Fibroblast of skin of right quadriceps (primary cell): ENCODE data around the gene RBM20.

Experiments used
- DNase-seq: peaks from one replicate; pipeline ENCODE4 v3.0.0-alpha.2; 2013

RBM20 gene

DNA sequence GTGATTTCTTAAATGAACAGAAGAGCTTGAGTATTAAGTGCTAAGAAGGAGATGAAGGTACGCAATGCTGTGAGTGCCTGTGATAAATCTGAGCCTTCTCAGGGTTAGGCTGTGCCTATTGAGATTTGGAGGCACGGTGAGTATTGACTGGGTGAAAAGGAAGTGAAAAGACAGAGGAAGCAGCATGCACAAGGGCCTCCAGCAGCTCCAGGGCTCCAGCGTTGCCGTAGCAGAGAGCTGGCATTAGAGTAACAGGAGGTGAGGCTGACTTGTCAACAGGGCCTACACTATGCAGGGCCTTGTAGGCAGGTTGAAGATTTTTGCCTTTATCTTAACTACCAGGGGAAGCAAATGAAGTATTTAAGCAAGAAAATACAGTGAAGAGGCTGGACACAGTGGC lies 173.5 kb downstream of the RBM20 start:
- DNase-seq, result no peak

DNA sequence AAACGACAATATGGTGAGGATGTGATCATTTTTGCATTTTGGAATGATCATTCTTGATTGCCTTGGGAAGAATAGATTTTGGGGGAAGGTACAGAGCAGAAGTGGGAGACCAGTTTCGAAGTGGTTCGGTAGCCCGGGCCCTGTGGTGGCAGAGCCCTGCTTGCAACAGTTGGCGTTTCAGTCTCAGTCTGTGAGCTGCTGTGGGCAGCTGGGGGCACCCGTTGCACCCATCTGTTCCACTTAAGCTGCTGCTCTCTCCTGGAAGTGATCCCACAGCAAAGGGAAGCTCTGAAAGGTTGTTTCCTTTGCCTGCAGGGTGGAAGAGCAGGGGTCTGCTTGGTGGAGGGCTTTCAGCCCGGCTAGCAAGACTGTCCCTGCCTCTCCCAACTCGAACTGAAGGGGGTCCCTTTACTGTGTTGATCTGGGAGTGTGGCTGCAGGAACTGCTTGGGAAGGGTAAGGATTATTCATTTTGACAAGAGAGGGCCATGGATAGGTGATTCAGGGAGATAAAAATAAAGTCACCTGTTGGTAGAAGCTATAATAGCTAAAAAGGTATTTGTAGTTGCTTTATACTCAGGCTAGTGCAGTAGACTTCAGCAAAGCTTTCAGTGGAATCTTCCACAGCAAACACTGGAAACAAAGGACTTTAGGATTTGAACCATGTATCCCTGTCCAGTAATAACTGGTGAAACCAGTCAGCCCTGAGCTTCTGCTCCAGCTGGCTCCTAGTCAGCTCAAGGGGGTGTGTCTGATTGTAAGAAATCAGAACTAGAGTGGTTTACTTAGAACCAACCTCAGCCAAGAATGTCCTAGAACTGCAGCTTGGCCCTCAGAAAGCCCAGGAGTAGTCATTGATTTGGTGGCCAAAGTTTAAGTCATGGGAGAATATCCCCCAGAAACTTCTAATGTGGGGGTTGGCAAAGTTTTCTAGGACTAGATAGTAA lies 174.4 kb downstream of the RBM20 start:
- no peak for DNase-seq

DNA sequence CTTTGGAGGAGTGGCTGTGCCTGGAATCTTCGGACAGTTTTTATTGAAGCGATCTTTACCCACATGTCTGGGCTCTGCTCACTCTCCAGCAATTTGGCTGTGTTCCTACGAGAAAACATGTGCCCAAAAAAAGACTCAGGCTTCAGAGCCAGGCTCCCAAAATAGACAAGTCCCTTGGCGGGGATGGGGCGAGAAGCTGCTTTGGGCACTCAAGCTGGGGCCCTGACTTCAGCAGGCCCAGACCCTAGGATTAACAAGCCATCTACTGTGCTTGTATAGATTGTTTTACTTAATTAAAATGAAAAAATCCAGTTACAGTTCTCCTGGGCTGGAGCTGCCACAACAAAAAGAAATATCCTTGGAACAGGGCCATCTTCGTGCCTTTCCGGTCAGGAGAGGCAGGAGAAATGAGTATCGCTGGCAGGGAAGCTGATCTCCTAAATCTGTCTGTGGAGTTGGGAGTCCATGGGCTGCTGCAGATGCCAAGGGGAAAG lies 176.2 kb downstream of the RBM20 start:
- DNase-seq, result peak; percentile 14

DNA sequence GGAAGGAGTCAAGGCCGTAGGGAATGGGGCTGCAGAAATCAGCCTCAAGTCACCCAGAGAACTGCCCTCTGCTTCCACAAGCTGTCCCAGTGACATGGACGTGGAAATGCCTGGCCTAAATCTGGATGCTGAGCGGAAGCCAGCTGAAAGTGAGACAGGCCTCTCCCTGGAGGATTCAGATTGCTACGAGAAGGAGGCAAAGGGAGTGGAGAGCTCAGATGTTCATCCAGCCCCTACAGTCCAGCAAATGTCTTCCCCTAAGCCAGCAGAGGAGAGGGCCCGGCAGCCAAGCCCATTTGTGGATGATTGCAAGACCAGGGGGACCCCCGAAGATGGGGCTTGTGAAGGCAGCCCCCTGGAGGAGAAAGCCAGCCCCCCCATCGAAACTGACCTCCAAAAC lies 177.4 kb downstream of the RBM20 start:
- DNase-seq, result no peak

DNA sequence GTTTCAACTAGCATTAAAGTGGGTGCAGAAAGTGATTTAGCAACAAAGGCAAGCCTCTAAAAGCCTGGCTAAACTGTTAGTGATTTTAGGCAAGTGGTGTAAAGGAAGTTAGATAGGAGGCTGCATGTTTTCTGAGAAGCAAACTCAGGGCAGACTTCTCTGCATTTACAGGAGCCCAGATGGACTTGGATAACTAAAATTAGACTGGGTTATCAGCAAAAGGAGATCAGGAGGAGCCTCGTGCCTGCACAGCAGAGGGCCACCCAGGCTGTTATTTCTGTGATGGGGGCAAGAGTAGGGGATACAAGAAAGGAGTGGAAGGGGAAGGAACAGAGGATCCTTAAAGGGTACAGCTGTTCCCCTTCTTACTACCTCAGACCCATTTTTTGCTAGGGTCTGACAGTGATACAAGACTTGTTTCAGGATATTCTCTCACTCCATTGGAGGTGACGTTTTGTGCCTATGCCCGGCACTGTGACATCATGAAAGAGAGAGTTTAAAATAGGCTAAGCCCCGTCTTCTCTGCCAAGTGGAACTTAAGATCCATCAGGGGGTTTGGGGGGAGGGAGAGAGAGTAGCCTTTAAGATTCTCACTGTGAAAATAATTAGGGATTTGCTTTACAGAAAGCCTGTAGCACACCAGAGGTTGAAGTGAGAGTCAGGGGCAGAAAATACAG lies 178.0 kb downstream of the RBM20 start:
- no peak for DNase-seq

DNA sequence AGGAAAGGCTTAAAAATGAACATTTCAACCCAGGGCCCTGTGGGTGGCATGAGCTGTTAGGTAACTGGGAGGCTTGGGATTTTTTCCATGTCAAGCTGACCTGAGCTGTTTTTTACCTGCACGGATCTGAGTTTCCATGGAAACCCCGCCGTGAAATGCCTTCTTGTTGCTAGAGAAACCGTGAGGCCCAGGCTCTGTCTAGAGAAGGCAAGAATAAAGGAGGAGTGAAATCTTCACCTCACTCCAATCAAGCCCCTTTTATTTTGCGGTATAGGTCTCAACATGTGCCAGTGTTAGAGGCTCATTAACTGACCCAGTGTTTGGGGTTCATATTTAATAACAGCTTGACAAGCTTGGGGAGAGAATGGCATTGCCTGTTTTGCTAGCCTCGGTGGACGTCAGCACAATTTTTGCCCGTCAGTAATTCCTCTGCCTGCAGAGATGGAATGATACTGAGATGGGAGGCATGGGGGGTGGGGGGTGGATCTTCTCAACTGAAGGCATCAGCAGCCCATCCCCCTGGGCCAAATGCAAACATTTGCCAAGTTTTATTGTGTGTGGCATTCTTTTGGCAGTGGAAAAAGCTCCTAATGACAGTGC lies 178.7 kb downstream of the RBM20 start:
- no peak for DNase-seq

DNA sequence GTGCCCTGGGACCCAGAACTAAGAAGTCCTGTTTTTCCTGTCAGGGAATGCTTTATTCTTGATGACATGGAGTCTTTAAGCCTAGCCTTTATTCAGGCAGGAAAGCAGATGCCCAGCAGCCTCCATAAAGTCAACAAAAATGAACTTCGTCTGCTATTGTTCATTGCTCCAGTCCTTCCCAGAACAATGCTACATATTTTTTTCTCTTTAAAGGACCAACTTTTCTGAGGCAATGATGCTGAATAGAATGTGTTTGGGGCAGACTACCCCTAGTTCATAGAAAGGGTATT lies 180.0 kb downstream of the RBM20 start:
- no peak for DNase-seq

DNA sequence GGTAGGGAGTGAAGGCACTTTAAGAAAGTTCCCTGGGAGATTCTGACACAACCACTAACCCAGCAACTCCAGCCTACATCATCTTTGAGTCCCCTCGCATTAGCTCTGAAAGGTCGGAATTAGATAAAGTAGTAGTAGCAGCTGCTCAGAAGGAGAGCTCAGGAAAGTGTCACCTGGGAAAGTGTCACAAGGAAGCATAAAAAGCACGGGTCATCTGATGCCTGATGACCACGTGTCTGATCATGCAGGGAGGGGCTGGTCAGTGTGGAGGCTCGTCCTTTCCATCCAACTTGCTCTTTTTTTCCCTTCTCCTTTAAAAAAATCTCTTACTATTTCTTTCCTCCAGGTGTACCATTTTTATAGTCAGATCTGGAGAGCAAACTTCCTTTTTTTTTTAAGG lies 180.5 kb downstream of the RBM20 start:
- no peak for DNase-seq

DNA sequence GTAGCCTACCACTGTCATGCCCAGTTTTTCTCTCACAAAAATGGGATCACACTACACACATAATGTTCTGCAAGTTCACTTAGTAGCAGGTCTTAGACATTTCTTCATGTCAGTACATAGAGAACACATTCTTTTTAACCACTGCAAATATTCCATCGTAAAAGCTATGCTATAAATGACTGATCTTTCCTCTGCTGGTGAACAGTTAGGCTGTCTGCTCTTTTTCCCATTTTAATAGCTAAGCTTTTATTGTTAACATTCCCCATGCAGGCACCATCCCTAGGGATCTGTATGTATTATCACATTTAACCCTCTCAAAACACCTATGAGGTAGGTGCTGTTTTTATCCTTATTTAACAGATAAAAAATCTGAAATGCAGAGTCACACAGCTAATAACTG lies 181.4 kb downstream of the RBM20 start:
- no peak for DNase-seq

DNA sequence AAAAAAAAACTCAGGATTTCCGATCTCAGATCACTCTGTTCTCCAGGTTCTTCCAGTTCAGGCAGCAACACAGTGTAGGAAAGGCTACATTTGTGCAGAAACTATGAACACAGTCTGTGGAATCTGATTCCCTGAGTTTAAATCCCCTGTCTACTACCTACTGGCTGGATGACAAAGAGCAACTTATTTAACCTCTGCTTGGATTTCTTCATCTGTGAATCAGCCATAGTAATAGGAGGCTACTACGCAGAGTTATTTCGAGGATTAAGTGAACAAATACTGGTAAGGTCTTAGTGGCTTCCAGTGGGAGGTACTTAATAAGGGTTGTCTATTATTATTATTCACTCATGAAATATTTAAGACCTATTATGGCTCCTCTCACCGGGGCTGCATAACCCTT lies 183.3 kb downstream of the RBM20 start:
- peak; percentile 56 for DNase-seq

DNA sequence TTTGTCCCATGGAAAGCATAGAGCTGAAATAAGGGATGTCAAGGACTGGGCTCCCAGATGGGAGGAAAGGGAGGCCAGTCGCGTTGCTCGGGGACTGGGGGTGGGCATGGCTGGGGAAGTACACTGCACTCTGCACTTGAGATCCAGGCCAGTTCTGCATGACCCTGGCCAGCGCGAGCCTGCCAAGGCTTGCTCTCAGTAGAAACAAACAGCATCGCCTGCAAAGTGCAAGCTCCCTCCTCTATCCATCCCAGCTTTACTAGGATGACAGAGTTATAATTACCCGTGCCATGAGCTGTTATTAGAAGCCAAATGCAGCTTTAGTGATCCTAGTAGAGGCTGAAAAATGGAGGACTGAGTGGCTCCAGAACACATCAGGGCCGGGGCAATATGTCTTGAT lies 183.7 kb downstream of the RBM20 start:
- no peak for DNase-seq

DNA sequence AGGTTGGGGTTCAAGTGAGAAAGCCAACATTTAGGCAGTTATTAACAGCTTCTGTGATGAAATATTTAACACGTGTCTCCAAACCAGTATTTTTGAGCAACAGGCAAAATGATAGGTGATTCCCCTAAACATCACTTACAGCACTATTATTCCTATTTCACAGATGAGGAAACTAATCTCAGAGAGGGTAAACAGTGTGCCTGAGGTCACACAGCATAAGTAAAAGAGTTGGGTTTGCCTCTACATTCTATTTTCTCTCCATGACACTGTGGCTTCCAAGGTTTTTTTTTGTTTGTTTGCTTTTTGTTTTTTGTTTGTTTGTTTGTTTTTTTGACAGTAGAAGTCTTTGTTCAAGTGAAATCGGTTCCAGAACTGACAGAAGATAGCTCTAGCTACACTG lies 184.4 kb downstream of the RBM20 start:
- DNase-seq, result no peak

DNA sequence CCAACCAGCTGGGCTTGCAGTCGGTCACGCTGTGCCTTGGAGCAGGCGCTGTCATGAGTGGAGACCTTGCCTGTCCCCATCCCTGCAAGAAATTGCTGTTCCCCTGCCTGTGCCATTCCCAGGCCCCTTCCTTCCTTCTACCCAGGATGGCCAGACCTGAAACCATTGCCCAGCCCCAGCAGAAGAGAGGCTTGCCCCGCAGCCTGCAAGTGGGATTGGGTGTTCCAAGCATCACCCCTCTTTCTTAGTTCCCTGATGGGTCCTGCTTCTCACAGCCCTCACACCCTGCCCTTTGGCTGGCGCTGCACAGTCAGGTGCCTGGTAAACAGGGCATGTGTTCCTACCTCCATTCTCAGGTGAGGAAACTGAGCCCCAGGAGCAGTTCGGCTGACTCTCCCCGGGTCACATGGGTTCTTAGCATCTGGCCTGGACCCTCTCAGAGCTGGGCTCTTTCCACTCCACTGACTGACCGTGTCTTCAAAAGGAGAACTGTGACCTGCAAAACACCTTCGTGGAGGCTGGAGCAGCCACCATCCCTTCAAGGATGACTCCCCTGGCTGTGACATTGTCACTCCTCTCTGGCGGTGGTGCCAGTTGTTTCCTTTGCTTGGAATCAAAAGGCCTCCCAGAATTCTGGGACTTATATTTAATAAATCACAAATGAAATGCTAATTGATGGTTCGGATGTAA lies 185.7 kb downstream of the RBM20 start:
- no peak for DNase-seq

DNA sequence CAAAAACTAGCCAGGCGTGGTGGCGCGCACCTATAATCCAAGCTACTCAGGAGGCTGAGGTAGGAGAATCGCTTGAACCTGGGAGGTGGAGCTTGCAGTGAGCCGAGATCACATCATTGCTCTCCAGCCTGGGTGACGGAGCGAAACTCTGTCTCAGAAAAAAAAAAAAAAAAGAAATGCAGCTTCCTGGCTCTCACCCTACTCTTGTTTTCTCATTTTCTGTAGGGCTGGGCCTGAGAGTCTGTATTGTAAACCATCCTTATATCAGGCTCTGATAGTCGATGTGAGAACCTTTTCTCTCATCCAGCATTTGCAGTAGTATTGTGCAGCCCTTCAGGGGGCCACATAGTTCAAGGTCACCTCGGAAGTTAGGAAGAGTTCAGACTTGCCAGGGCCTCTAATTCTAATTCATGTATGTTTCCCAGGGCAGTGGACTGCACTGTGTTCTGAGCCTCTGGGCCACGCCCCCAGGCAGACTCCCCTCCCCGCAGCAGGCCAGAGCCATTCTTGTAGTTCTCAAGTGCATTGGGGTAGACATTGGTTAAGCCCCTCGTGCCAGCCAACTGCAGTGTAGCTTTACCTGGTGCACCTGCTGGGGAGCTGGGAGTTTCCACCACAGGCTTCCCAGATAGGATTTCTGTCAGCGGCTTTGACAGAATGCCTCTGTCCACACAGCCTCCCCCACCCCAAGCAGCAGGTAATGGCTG lies 189.3 kb downstream of the RBM20 start:
- no peak for DNase-seq

DNA sequence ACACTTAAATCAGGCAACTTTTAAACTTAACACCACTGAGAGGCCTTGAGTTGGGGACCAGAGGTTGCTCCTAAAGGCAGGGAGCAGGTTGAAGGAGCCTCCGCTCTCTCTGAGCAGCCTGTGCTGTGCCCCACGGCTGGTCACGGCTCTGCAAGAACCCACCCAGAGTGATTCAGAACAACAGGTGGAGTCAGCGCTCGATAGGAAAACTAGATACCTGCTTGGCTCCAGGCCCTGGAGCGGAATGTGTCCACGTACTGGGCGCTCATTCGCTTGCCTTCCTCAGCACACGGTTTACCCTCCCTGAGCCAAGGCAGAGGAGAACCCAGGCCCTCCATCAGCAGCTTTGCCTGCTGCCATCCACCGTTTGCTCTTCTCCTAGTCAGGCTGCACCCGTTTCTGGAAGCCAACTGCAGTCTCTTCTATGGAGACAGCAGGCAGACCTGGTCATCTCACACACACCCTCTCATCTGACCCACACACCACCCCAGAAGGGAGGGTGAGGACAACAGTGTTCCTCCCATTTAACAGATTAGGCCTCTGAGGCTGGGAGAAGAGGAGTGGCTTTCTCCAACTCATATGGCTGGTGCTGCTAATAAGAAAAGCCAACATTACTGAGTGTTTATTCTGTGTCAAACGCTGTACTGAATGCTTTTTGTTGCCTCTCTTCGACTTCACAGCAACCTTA lies 189.9 kb downstream of the RBM20 start:
- DNase-seq, result no peak

DNA sequence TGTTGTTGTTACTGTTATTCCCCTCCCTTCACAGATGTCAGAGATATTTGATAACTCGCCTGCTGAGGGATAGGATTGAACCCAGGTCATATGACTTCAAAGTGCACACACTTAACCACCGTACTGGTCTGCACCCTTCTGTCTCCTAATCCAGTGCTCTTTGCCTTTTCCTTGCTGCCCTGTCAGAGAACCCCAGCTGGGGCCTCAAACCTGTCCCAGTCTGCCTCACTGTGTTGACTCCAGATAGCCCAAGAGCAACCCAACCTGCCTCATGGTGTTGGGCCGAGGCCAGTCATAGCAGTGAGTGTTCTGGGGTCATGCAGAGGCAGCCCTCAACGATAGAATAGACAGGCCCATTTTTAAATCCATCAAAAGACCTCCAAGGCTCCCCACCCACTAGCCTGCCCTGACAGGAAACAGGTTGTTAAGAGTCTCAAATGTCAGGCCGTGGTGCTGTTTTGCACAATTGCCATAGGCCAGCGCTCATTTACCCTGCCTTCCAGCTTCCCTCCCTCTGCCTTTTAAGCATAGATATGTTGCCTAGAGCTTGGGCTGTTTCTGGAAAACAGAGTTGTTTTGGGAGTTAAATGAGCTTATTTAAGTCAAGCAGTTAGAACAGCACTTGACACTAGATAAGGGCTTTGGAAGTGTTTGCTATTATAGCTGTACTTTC lies 190.6 kb downstream of the RBM20 start:
- DNase-seq, result no peak

DNA sequence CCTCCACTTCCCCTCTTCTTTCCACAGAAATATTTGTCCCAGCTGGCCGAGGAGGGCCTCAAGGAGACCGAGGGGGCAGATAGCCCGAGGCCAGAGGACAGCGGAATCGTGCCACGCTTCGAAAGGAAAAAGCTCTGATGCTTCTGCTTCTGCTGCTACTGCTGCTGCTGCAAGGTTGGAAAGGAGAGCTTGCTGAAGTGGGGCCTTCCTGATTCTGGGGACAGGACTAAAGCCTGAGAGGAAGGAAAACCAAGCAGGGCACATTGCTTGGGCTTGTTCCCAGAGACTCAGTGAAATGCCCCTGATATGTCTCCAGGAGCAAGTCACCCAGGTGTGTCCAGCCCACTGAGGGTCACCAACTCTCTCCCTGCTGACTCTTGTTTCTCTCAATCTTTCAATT lies 191.7 kb downstream of the RBM20 start:
- no peak for DNase-seq

DNA sequence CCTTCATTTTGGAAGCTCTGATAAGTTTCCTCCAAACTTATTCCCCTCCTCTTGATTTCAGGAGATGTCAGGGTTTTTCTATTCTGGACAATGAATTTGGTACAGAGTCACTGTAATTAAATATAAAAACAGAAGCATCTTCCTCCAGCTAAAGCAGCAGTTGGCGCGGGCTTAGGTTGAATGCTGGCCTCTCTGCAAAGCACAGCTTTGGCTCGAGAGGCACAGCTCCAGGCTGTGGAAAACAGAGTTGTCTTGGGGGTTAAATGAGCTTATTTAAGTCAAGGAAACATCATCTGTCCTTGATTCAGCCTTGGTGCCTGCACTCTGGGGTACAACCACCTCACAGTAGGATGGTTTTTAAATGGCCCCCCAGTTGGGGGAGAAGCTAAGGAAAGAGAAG lies 192.6 kb downstream of the RBM20 start:
- no peak for DNase-seq

DNA sequence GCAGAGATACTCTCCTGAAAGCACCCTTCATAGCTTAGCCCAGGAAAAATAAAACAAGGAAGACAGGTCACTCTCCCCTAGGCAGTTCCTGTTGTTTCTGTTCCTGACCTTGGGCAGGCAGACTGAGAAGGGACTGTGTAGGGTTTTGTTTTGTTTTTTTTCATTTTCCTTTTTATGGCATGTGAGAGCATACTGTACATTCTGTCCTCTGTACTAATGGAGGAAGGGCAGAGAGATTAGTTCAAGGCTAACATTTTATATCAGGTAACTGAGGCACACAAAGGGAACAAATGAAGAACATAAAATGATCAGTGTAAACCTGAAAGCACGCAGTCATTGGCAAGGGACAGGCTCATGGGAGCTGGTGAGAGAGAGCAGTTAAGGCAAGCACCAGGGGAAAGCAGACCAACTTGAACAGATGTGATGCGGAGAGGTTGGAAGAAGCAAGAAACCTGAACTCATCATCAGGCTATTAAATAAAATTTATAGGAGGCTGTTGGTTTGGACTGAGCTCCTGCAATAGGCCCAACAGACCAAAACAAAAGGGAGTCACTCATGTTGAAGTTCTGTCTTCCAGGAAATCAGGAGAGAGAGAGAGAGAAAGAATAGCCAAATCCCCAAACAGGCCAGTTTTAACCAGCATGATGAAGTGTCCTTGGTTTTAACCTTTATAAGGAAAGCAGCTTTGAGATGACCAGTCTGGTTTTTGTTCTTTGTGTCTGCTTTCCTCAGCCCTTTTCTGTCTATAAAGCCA lies 193.5 kb downstream of the RBM20 start:
- no peak for DNase-seq

DNA sequence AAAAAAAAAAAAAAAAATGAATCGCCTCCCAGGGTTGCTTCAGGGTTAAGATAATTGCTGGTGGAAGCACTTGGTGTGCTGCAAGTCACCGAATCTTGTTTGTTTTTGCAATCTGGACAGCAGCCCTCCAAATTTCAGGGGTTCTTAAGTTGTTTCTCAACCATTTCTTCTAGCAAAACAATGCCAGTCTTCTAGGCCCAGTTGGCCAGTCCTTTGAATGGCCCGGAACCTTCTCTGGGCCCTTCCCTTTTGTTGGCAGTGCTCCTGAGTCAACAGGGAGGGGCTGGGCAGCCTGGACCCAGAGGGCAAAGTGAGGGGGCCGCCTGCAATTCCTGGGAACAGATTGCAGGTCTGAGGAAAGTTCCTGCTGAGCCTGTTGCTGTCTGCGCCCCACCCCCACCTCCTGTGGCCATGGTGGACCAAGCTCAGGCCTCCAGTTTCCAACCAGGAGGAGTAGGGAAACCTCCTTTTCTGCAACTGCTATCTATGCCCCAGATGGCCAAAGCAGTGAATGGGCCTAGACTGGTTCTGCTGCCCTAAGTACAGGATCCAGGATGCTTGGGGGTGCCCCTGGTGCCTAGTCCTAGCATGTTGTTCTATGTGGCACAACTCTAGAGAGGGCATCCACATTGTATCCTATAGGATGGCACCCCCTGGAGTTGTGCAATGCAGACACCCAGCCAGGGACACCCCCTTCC lies 196.2 kb downstream of the RBM20 start:
- DNase-seq, result no peak
